Parathyroid adenoma (tissue), 2 donors: ENCODE data around the gene C5orf58.

Experiments used
- H2AFZ ChIP-seq: fragments of 300-600 bp; sonication (generic); one replicate; pipeline ENCODE4 v1.7.0; 2017; ENCODE audit warnings: antibody characterized with exemption, mild to moderate bottlenecking
- H3K27ac ChIP-seq: fragments of 300-600 bp; sonication (generic); one replicate; pipeline ENCODE4 v1.7.0; 2017
- H3K27me3 ChIP-seq: fragments of 300-600 bp; sonication (generic); one replicate; pipeline ENCODE4 v1.7.0; 2017; ENCODE audit warnings: low read length; ENCODE audit not compliant: control insufficient read depth, insufficient read depth
- H3K36me3 ChIP-seq: fragments of 300-600 bp; sonication (generic); one replicate; pipeline ENCODE4 v1.7.0; 2017; ENCODE audit warnings: low read length; ENCODE audit not compliant: control insufficient read depth, insufficient read depth
- H3K4me1 ChIP-seq: fragments of 300-600 bp; sonication (generic); one replicate; pipeline ENCODE4 v1.7.0; 2017; ENCODE audit warnings: control low read depth
- H3K4me2 ChIP-seq: fragments of 300-600 bp; sonication (generic); one replicate; pipeline ENCODE4 v1.7.0; 2017; ENCODE audit warnings: low read length
- H3K4me3 ChIP-seq: fragments of 300-600 bp; sonication (generic); one replicate; pipeline ENCODE4 v1.7.0; 2017; ENCODE audit warnings: low read depth, low read length
- H3K79me2 ChIP-seq: fragments of 300-600 bp; sonication (generic); one replicate; pipeline ENCODE4 v1.7.0; 2017; ENCODE audit warnings: control low read depth
- H3K9ac ChIP-seq: fragments of 300-600 bp; sonication (generic); one replicate; pipeline ENCODE4 v1.7.0; 2017; ENCODE audit warnings: mild to moderate bottlenecking
- H3K9me3 ChIP-seq: fragments of 300-600 bp; sonication (generic); one replicate; pipeline ENCODE4 v1.7.0; 2017; ENCODE audit warnings: low read length; ENCODE audit not compliant: control insufficient read depth
- CTCF ChIP-seq: fragments of 300-600 bp; sonication (generic); IDR thresholded peaks from one replicate; pipeline ENCODE4 v1.7.0; 2017; ENCODE audit warnings: antibody characterized with exemption, mild to moderate bottlenecking
- donor health status: primary hyperparathyroidism.

Gene C5orf58

DNA sequence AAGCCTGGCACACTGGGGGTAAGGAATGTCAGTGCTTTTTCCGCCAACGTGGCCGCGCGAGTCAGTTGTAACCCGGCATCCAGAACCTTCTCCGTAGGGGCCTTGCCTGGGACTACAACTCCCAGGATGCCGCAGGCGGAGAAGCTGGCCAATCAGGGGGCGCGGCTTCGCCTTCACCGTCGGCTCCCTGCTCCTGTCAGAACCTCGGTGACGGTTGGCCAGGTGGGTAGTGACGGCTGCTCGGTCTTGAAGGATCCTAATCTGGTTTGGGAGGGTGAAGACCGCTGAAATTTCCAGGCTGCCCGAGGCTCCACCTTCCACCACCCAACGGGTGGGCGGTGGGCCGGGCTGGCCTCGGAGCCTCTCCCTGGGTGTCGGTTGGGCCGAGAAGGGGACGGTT, at the start of gene C5orf58:
C5orf58 (plus strand) TSS at position 200 of the 400 bp plus-strand sequence. CDS start 1,992 bp downstream, outside the sequence.
- no peaks in the 10 kb centered on the region for H3K36me3 ChIP-seq
- no peaks in the 10 kb centered on the region for H3K4me1 ChIP-seq
- no peak for TF ChIP-seq CTCF

DNA sequence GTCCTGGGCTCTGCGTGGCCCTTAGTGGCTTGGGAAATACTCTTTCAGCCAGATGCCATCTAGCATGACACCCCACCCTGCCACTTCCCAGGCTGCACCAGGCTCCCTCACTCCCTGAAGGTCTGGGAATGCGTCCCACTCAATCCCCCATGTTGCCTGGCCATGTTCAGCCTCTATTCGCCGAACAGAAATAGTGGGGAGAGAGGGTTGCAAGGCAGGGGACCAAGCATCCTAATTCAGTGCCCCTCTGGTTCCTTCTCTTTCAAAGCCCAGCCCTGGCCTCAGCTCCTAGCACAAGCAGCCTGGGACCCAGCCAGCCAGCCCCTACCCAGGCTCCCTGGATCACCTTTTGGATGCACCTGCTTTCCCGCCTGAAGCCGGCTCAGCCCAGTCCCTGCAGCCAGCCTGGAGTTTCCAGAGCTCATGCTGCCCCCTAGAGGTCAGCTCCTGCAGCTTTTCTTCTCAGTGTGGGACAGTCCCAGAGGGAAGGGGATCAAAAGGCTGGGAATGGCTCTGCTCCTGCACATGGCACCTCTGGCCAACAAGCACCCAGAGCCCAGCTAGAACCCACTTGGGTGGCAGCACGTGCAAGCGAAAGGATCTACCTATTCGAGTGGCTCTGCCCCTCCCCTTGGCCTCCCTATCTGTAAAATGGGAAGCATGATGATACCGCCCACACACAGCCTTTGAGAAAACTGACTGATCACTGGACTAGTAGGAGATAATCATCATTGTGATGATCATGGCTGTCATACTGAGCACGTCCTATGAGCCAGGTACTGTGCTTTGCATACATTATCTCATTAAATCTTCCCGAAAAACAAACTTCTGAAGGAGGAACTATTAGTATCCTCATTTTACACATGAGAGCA, 48.7 kb upstream of the C5orf58 start:
- Histone ChIP-seq H3K4me2 (no peak overlapping the region), H3K4me3 (no peak overlapping the region), H3K27ac (no peak overlapping the region), H3K4me1 (no peaks in the 10 kb centered on the region), H2AFZ (no peak overlapping the region), H3K9me3 (no peaks in the 10 kb centered on the region), H3K9ac (no peak overlapping the region), H3K27me3 (no peaks in the 10 kb centered on the region), H3K36me3 (no peaks in the 10 kb centered on the region), H3K79me2 (no peaks in the 10 kb centered on the region)
- TF ChIP-seq CTCF, result peak; percentile 73

More for the DNA sequence above, at the start of gene C5orf58:
- H2AFZ ChIP-seq, result no peak within 1 kb of the TSS
- H3K9ac ChIP-seq, result no peak within 1 kb of the TSS
- no peak within 1 kb of the TSS for H3K4me2 ChIP-seq
- H3K79me2 ChIP-seq, result no peaks in the 10 kb centered on the region
- no peaks in the 10 kb centered on the region for H3K9me3 ChIP-seq
- H3K27ac ChIP-seq, result no peak within 1 kb of the TSS
- no peaks in the 10 kb centered on the region for H3K27me3 ChIP-seq
- H3K4me3 ChIP-seq, result no peak within 1 kb of the TSS

GRCh38 chr5:170184737-170185136, 48.0 kb upstream of the C5orf58 start:
- Histone ChIP-seq H3K4me3 (no peak overlapping the region), H3K27ac (no peak overlapping the region), H3K27me3 (no peaks in the 10 kb centered on the region), H2AFZ (no peak overlapping the region), H3K9ac (no peak overlapping the region), H3K9me3 (no peaks in the 10 kb centered on the region), H3K36me3 (no peaks in the 10 kb centered on the region), H3K4me2 (no peak overlapping the region), H3K4me1 (no peaks in the 10 kb centered on the region), H3K79me2 (no peaks in the 10 kb centered on the region)
- TF ChIP-seq CTCF, result no peak

DNA sequence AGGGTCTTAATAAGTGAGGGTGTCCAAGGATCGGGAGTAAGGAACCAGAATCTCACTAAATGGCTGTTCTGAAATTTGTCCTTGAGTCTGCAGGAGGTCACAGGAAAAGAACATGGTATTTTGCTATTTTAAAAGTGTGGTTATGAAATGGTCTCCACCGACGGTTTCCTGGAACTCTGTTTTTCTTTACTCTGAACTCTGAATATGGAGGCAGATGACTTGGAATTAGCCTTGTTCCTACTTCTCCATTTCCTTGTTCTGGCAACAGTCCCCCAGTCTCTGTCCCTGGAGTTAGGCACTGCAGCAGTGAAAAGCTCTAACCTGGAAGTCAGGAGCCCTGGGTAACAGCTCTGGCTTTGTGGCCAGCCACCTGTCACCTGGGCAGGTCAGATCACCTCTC, 46.6 kb upstream of the C5orf58 start:
- H3K79me2 ChIP-seq, result no peaks in the 10 kb centered on the region
- no peaks in the 10 kb centered on the region for H3K27me3 ChIP-seq
- H3K36me3 ChIP-seq, result no peaks in the 10 kb centered on the region
- no peak overlapping the region for H3K4me2 ChIP-seq
- H3K9me3 ChIP-seq, result no peaks in the 10 kb centered on the region
- H3K27ac ChIP-seq, result no peak overlapping the region
- no peak overlapping the region for H2AFZ ChIP-seq
- H3K4me1 ChIP-seq, result no peaks in the 10 kb centered on the region
- TF ChIP-seq CTCF, result no peak
- H3K9ac ChIP-seq, result no peak overlapping the region
- no peak overlapping the region for H3K4me3 ChIP-seq

- Histone ChIP-seq H3K4me2 (no peak overlapping the region), H2AFZ (no peak overlapping the region), H3K36me3 (no peaks in the 10 kb centered on the region), H3K9ac (no peak overlapping the region), H3K27me3 (no peaks in the 10 kb centered on the region), H3K27ac (no peak overlapping the region), H3K4me3 (no peak overlapping the region), H3K79me2 (no peaks in the 10 kb centered on the region), H3K4me1 (no peaks in the 10 kb centered on the region), H3K9me3 (no peaks in the 10 kb centered on the region)
- TF ChIP-seq CTCF, result no peak
Observed at GRCh38 chr5:170186856-170187255, 45.9 kb upstream of the C5orf58 start.
